IgD-negative memory B cell (primary cell): ENCODE results near the gene BCAS4. TPM values are rescaled to one million over a fixed set of nuclear protein-coding genes. Genes with fewer than 3 reads are reported as not detected.
"Not testable (repeated sequence)": the region's sequence is repeated elsewhere in the genome, so short reads cannot be mapped to it uniquely, and the experiment has no call there.

Experiments
- H3K27ac Mint-ChIP-seq, 3 donors: one replicate each; pipeline ENCODE4 v1.8.0; 2020 to 2022; ENCODE audit warnings: mild to moderate bottlenecking in 3 of 3, mixed read lengths in 3 of 3, moderate library complexity in 1 of 3
- H3K27me3 Mint-ChIP-seq: one replicate; pipeline ENCODE4 v1.8.0; 2021; ENCODE audit warnings: mixed read lengths
- H3K36me3 Mint-ChIP-seq: one replicate; pipeline ENCODE4 v1.8.0; 2020; ENCODE audit warnings: mild to moderate bottlenecking, mixed read lengths
- H3K4me1 Mint-ChIP-seq, 3 donors: one replicate each; pipeline ENCODE4 v1.8.0; 2020 to 2022; ENCODE audit warnings: mixed read lengths in 3 of 3, mild to moderate bottlenecking in 1 of 3
- H3K4me3 Mint-ChIP-seq, 4 donors: one replicate each; pipeline ENCODE4 v1.8.0; 2020 to 2022; ENCODE audit warnings: mild to moderate bottlenecking in 4 of 4, mixed read lengths in 4 of 4, moderate library complexity in 3 of 4
- H3K9me3 Mint-ChIP-seq, 3 donors: one replicate each; pipeline ENCODE4 v1.8.0; 2020 to 2021; ENCODE audit warnings: mixed read lengths in 3 of 3, mild to moderate bottlenecking in 1 of 3
- polyA plus RNA-seq: library from polyadenylated mRNA; unstranded; fragments of 300-500 nt; fragmentation: Illumina TruSeq; gene quantifications from one replicate; pipeline ENCODE4 v1.2.3, GENCODE V29; 2021

The BCAS4 gene
- polyA plus RNA-seq, 1 donor from 2014 or later: 118 TPM

DNA sequence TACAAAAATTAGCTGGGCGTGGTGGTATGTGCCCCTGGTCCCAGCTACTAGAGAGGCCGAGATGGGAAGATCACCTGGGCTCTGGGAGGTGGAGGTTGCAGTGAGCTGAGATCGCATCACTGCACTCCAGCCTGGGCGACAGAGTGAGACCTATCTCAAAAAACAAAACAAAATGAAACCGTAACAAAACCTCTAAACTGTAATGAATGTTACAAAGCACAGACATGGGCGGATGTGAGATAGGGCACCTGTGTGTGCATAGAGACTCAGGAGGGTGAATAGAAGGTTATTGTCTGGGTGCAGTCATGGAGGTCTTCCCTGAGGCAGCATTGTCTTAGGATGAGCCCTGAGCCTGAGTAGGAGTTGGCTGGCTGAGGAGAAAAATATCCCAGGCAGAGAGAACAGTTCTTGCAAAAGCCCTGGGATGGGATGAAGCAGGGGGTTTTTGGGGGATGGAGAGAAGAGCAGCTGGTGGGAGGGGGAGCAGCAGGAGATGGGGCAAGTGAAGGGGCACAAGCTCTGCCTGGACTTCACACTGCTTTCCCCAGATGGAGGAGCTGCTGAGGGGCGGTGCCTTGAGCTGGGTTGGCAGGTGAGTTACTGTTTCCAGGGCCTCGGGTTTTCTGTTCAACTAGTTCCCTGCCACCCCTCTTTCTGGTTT, 5.2 kb downstream of the BCAS4 start:
- peak overlapping the region; percentile 82 to 95 (median 83) for H3K27ac Mint-ChIP-seq
- peaks cover 31 to 50% (median 36%) of the 10 kb centered on the region in 3 donors for H3K4me1 Mint-ChIP-seq
- H3K4me3 Mint-ChIP-seq: peak overlapping the region; percentile 65 to 87 (median 79)
- H3K9me3 Mint-ChIP-seq: no peaks in the 10 kb centered on the region
- H3K36me3 Mint-ChIP-seq: peaks cover 3% of the 10 kb centered on the region
- H3K27me3 Mint-ChIP-seq: peaks cover 2% of the 10 kb centered on the region

- peak overlapping the region; percentile 59 to 86 (median 67) for H3K27ac Mint-ChIP-seq
Observed at GRCh38 chr20:50800986-50801746, 6.3 kb downstream of the BCAS4 start.

GRCh38 chr20:50801747-50802125, 6.9 kb downstream of the BCAS4 start:
- H3K9me3 Mint-ChIP-seq: no peaks in the 10 kb centered on the region
- peaks cover 3% of the 10 kb centered on the region for H3K27me3 Mint-ChIP-seq
- peaks cover 3% of the 10 kb centered on the region for H3K36me3 Mint-ChIP-seq
- H3K4me1 Mint-ChIP-seq: peaks cover 40 to 59% (median 43%) of the 10 kb centered on the region in 3 donors
- peak overlapping the region in 1 of 3 donors; percentile 59 for H3K27ac Mint-ChIP-seq
- peak overlapping the region in 3 of 4 donors; percentile 21 to 63 (median 57) for H3K4me3 Mint-ChIP-seq

More at GRCh38 chr20:50800986-50801746, 6.3 kb downstream of the BCAS4 start:
- H3K36me3 Mint-ChIP-seq, H3K27me3 Mint-ChIP-seq, H3K9me3 Mint-ChIP-seq: not testable (repeated sequence)
- H3K4me3 Mint-ChIP-seq: peak overlapping the region in 2 of 4 donors; percentile 57 to 63
- peaks cover 37 to 56% (median 40%) of the 10 kb centered on the region in 3 donors for H3K4me1 Mint-ChIP-seq

GRCh38 chr20:50802289-50802688, 7.4 kb downstream of the BCAS4 start:
- Mint-ChIP-seq H3K36me3 (peaks cover 3% of the 10 kb centered on the region), H3K9me3 (no peaks in the 10 kb centered on the region), H3K4me3 (peak overlapping the region in 3 of 4 donors; percentile 21 to 63 (median 57)), H3K27ac (peak overlapping the region in 1 of 3 donors; percentile 59), H3K27me3 (peaks cover 3% of the 10 kb centered on the region), H3K4me1 (peaks cover 40 to 54% (median 43%) of the 10 kb centered on the region in 3 donors)

- no peaks in the 10 kb centered on the region for H3K9me3 Mint-ChIP-seq
- H3K4me3 Mint-ChIP-seq: peak overlapping the region; percentile 74 to 90 (median 81)
- peak overlapping the region; percentile 91 to 93 (median 92) for H3K27ac Mint-ChIP-seq
- H3K27me3 Mint-ChIP-seq: peaks cover 2% of the 10 kb centered on the region
- peaks cover 44 to 59% (median 45%) of the 10 kb centered on the region in 3 donors for H3K4me1 Mint-ChIP-seq
- peaks cover 4% of the 10 kb centered on the region for H3K36me3 Mint-ChIP-seq
Observed at GRCh38 chr20:50804437-50805348, 9.8 kb downstream of the BCAS4 start.

- Mint-ChIP-seq H3K4me3 (peak overlapping the region; percentile 74 to 90 (median 81)), H3K27me3 (peaks cover 2% of the 10 kb centered on the region), H3K27ac (peak overlapping the region; percentile 91 to 93 (median 92)), H3K9me3 (peaks cover 0 to 6% (median 0%) of the 10 kb centered on the region in 3 donors), H3K4me1 (peaks cover 44 to 60% (median 47%) of the 10 kb centered on the region in 3 donors), H3K36me3 (peaks cover 5% of the 10 kb centered on the region)
Observed at GRCh38 chr20:50805349-50805684, 10.5 kb downstream of the BCAS4 start.

DNA sequence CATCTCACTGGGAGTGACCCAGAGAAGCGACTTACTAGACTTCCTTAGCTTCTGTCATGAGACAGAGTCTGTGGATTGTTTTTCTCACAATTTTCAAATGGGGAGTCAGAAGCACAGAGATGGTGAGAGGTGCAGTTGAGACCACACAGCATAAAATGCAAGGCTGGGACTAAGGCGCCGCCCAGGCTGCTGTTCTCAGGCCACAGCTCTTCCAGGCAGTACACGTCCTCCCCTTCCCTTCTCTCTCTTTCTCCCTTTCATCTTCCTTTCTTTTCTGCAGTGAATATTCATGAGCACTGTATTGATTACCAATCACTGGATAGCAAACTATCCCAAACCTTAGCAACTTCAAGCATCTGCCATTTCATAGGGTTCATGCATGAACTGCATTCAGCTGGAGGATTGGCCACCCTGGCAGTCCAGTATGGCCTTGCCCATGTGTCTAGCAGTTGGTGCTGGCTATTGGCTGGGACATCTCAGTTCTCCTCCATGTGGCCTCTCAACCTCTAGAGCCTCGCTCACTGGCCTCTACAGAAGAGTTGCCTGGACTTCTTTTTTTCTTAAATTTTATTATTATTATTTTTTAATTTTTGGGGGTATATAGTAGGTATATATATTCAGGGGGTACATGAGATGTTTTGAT, 11.4 kb downstream of the BCAS4 start:
- peak overlapping the region; percentile 81 to 93 (median 91) for H3K27ac Mint-ChIP-seq
- peaks cover 2% of the 10 kb centered on the region for H3K27me3 Mint-ChIP-seq
- H3K4me1 Mint-ChIP-seq: peaks cover 51 to 62% (median 54%) of the 10 kb centered on the region in 3 donors
- H3K36me3 Mint-ChIP-seq: peaks cover 5% of the 10 kb centered on the region
- H3K9me3 Mint-ChIP-seq: peaks cover 0 to 8% (median 4%) of the 10 kb centered on the region in 3 donors
- H3K4me3 Mint-ChIP-seq: peak overlapping the region in 1 of 4 donors; percentile 83

GRCh38 chr20:50810063-50810462, 15.2 kb downstream of the BCAS4 start:
- peak overlapping the region; percentile 94 to 95 (median 95) for H3K27ac Mint-ChIP-seq
- peak overlapping the region; percentile 57 to 82 (median 75) for H3K4me3 Mint-ChIP-seq
- peaks cover 5% of the 10 kb centered on the region for H3K36me3 Mint-ChIP-seq
- peaks cover 0 to 8% (median 4%) of the 10 kb centered on the region in 3 donors for H3K9me3 Mint-ChIP-seq
- peaks cover 2% of the 10 kb centered on the region for H3K27me3 Mint-ChIP-seq
- peaks cover 59 to 71% (median 67%) of the 10 kb centered on the region in 3 donors for H3K4me1 Mint-ChIP-seq

DNA sequence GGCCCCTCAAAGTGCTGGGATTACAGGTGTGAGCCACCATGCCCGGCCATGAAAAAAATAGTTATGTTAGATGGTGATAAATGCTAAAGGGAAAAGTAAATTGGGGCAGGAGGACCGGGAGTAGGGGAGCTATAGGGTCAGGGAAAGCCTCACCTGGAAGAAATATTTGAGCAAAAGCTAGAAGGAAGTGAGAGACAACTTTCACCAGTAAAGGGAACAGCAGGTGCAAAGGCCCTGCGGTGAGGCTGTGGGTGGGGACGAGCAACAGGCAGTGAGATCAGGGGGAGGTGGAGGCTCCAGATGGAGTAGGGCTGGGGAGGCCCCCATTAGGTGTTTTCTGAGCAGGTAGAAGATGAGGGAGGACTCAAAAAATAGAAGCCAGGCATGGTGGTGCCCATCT, 16.0 kb downstream of the BCAS4 start:
- Mint-ChIP-seq H3K4me1 (peaks cover 59 to 71% (median 66%) of the 10 kb centered on the region in 3 donors), H3K27me3 (no peaks in the 10 kb centered on the region), H3K27ac (peak overlapping the region; percentile 94 to 95 (median 95)), H3K9me3 (peaks cover 0 to 8% (median 4%) of the 10 kb centered on the region in 3 donors), H3K4me3 (peak overlapping the region in 3 of 4 donors; percentile 57 to 83 (median 77)), H3K36me3 (peaks cover 5% of the 10 kb centered on the region)

DNA sequence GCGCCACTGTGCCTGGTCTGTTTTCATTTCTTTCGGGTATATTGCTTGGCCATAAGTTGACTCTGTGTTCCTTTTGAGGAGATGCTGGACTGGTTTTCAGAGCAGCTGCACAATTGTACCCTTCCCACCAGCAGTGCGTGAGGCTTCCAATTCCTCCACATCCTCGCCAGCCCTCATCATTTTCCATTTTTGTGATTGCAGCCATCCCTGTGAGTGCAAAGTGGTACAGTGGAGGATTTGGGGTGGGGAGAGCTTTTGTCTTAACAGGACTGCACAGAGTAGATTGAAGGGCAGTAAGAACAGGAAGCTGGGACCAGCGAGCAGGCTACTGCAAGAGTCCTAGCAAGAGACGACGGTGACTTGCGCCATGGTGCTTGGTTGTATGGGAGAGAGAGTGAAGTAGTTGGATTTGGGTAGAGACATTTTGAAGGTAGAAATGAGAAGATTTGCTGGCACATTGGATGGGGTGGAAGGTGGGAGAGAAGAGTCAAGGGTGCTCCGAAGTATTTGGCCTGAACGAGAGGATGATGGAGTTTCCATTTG, 18.3 kb downstream of the BCAS4 start:
- H3K9me3 Mint-ChIP-seq: peaks cover 0 to 8% (median 4%) of the 10 kb centered on the region in 3 donors
- no peaks in the 10 kb centered on the region for H3K27me3 Mint-ChIP-seq
- H3K4me1 Mint-ChIP-seq: peaks cover 64 to 74% (median 64%) of the 10 kb centered on the region in 3 donors
- H3K36me3 Mint-ChIP-seq: peaks cover 5% of the 10 kb centered on the region
- H3K4me3 Mint-ChIP-seq: peak overlapping the region; percentile 3 to 90 (median 54)
- peak overlapping the region; percentile 77 to 95 (median 85) for H3K27ac Mint-ChIP-seq

DNA sequence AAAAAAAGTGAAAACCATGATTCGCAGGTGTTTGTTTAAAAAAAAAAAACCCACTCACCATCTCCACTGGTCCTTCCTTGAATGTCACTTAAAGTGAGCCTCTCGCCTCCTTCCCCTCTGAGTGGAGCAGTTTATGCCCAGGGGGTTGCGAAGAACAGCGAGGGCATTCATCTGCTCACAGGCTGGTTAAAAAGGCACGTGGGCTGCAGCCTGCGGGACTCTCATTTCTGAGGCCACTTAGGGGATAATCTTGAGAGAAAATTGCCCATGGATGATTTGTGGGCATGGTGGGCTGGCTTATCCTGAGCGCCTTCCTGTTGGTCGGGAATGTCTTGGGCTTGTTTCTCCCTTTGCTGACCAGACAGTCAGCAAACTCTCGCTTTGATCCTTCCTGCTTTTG, 18.9 kb downstream of the BCAS4 start:
- Mint-ChIP-seq H3K4me1 (peaks cover 63 to 74% (median 64%) of the 10 kb centered on the region in 3 donors), H3K36me3 (peaks cover 5% of the 10 kb centered on the region), H3K9me3 (peaks cover 0 to 8% (median 4%) of the 10 kb centered on the region in 3 donors), H3K27ac (peak overlapping the region; percentile 77 to 95 (median 80)), H3K27me3 (no peaks in the 10 kb centered on the region), H3K4me3 (peak overlapping the region in 3 of 4 donors; percentile 83 to 90 (median 86))

DNA sequence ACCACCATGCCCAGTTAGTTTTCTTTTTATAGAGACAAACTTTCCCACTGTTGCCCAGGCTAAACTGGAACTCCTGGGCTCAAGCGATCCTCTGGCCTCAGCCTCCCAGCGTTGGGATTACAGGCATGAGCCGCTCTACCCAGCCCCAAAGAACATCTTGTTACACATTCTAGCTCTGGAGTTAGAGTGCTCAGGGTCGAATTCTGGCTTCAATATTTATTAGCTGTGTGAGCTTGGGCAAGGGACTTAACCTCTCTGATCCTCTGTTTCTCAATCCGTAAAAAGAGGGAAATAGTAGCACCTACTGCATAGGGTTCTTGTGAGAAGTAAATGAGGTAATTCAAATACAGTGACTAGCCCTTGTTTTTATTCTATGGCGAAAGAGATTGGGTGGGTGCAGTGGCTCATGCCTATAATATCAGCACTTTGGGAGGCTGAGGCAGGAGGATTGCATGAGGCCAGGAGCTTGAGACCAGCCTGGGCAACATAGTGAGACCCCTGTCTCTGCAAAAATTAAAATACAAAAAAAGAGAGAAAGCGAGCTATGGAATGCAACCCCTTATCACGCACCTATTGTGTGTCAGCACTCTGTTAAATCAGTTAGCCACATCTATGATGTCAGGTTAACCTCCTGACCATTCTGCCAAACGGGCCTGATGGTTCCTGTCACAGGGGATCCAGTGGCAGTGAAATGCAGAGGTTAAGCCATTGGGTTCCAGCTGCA, 19.7 kb downstream of the BCAS4 start:
- peak overlapping the region; percentile 77 to 95 (median 95) for H3K27ac Mint-ChIP-seq
- peaks cover 4% of the 10 kb centered on the region for H3K36me3 Mint-ChIP-seq
- H3K4me1 Mint-ChIP-seq: peaks cover 66 to 77% (median 66%) of the 10 kb centered on the region in 3 donors
- H3K4me3 Mint-ChIP-seq: peak overlapping the region; percentile 74 to 90 (median 84)
- H3K9me3 Mint-ChIP-seq: peaks cover 0 to 8% (median 4%) of the 10 kb centered on the region in 3 donors
- H3K27me3 Mint-ChIP-seq: no peaks in the 10 kb centered on the region
